T-helper 2 cell treated with Interferon-gamma antibody and Interleukin-4, amounts not matched to agents 5 μg/mL and 100 μg/mL, for 36 hours (primary cell): ENCODE results near the gene MZT2B.
"Not testable (repeated sequence)": the region's sequence is repeated elsewhere in the genome, so short reads cannot be mapped to it uniquely, and the experiment has no call there.

Experiments
- DNase-seq: peaks from one replicate; pipeline ENCODE4 v3.0.0; 2021; ENCODE audit warnings: low spot score
- H3K27ac Mint-ChIP-seq: one replicate; pipeline ENCODE4 v1.8.0; 2021; ENCODE audit warnings: mild to moderate bottlenecking, mixed read lengths
- H3K27me3 Mint-ChIP-seq: one replicate; pipeline ENCODE4 v1.8.0; 2021; ENCODE audit warnings: low read depth, mixed read lengths
- H3K36me3 Mint-ChIP-seq: one replicate; pipeline ENCODE4 v1.8.0; 2021; ENCODE audit warnings: low read depth, mixed read lengths
- H3K4me1 Mint-ChIP-seq: one replicate; pipeline ENCODE4 v1.8.0; 2021; ENCODE audit warnings: low read depth, mixed read lengths
- H3K4me3 Mint-ChIP-seq: one replicate; pipeline ENCODE4 v1.8.0; 2022; ENCODE audit warnings: mild to moderate bottlenecking, moderate library complexity, mixed read lengths
- H3K9me3 Mint-ChIP-seq: one replicate; pipeline ENCODE4 v1.8.0; 2021; ENCODE audit warnings: mixed read lengths

The MZT2B gene

GRCh38 chr2:130145006-130145414, 37.1 kb upstream of the MZT2B start, which contains the start of gene CCDC74B:
CCDC74B (minus strand) TSS chr2:130145112; CDS start chr2:130144996, 116 bp downstream.
- H3K9me3 Mint-ChIP-seq, H3K36me3 Mint-ChIP-seq, H3K4me1 Mint-ChIP-seq, H3K27ac Mint-ChIP-seq: not testable (repeated sequence)
- peaks cover 11% of the 10 kb centered on the region for H3K27me3 Mint-ChIP-seq
- peak within 1 kb of the TSS; percentile 79 for H3K4me3 Mint-ChIP-seq
- DNase-seq, result peak; percentile 61

GRCh38 chr2:130148515-130148914, 33.5 kb upstream of the MZT2B start:
- H3K27ac Mint-ChIP-seq, H3K27me3 Mint-ChIP-seq, H3K36me3 Mint-ChIP-seq, DNase-seq, H3K4me1 Mint-ChIP-seq, H3K4me3 Mint-ChIP-seq, H3K9me3 Mint-ChIP-seq: not testable (repeated sequence)

- peaks cover 3% of the 10 kb centered on the region for H3K27me3 Mint-ChIP-seq
- H3K9me3 Mint-ChIP-seq, result no peaks in the 10 kb centered on the region
- peaks cover 2% of the 10 kb centered on the region for H3K4me1 Mint-ChIP-seq
- no peak overlapping the region for H3K4me3 Mint-ChIP-seq
- H3K36me3 Mint-ChIP-seq, result peaks cover 1% of the 10 kb centered on the region
- no peak overlapping the region for H3K27ac Mint-ChIP-seq
- no peak for DNase-seq
These were observed 31.6 kb upstream of the MZT2B start for GRCh38 chr2:130150181-130151144.

GRCh38 chr2:130151145-130151512, 30.9 kb upstream of the MZT2B start:
- H3K9me3 Mint-ChIP-seq, H3K27me3 Mint-ChIP-seq, DNase-seq, H3K4me3 Mint-ChIP-seq, H3K36me3 Mint-ChIP-seq, H3K4me1 Mint-ChIP-seq, H3K27ac Mint-ChIP-seq: not testable (repeated sequence)

GRCh38 chr2:130152136-130152815, 29.8 kb upstream of the MZT2B start:
- H3K36me3 Mint-ChIP-seq, H3K4me3 Mint-ChIP-seq, DNase-seq, H3K4me1 Mint-ChIP-seq, H3K27me3 Mint-ChIP-seq, H3K27ac Mint-ChIP-seq, H3K9me3 Mint-ChIP-seq: not testable (repeated sequence)

GRCh38 chr2:130152816-130153595, 29.1 kb upstream of the MZT2B start:
- no peaks in the 10 kb centered on the region for H3K27me3 Mint-ChIP-seq
- H3K4me1 Mint-ChIP-seq, result peaks cover 2% of the 10 kb centered on the region
- no peak overlapping the region for H3K27ac Mint-ChIP-seq
- no peak overlapping the region for H3K4me3 Mint-ChIP-seq
- DNase-seq, result no peak
- H3K9me3 Mint-ChIP-seq, result no peaks in the 10 kb centered on the region
- peaks cover 1% of the 10 kb centered on the region for H3K36me3 Mint-ChIP-seq

GRCh38 chr2:130153721-130154422, 28.2 kb upstream of the MZT2B start:
- not testable (repeated sequence) for H3K4me3 Mint-ChIP-seq, H3K4me1 Mint-ChIP-seq, H3K27ac Mint-ChIP-seq, H3K27me3 Mint-ChIP-seq, DNase-seq, H3K36me3 Mint-ChIP-seq, H3K9me3 Mint-ChIP-seq

- not testable (repeated sequence) for H3K4me1 Mint-ChIP-seq, DNase-seq, H3K4me3 Mint-ChIP-seq, H3K27ac Mint-ChIP-seq, H3K27me3 Mint-ChIP-seq, H3K36me3 Mint-ChIP-seq, H3K9me3 Mint-ChIP-seq
These were observed 27.7 kb upstream of the MZT2B start for GRCh38 chr2:130154423-130154770.

- Mint-ChIP-seq H3K27ac (no peak overlapping the region), H3K27me3 (no peaks in the 10 kb centered on the region)
These were observed 27.0 kb upstream of the MZT2B start for GRCh38 chr2:130154773-130155765.

GRCh38 chr2:130155956-130156623, 26.0 kb upstream of the MZT2B start:
- not testable (repeated sequence) for H3K27ac Mint-ChIP-seq, H3K4me3 Mint-ChIP-seq, H3K9me3 Mint-ChIP-seq, DNase-seq, H3K36me3 Mint-ChIP-seq, H3K27me3 Mint-ChIP-seq, H3K4me1 Mint-ChIP-seq

More at GRCh38 chr2:130154773-130155765, 27.0 kb upstream of the MZT2B start:
- peaks cover 2% of the 10 kb centered on the region for H3K36me3 Mint-ChIP-seq
- H3K4me3 Mint-ChIP-seq, result no peak overlapping the region
- no peaks in the 10 kb centered on the region for H3K4me1 Mint-ChIP-seq
- DNase-seq, result no peak
- H3K9me3 Mint-ChIP-seq, result no peaks in the 10 kb centered on the region

GRCh38 chr2:130156624-130157004, 25.4 kb upstream of the MZT2B start:
- Mint-ChIP-seq H3K4me1 (no peaks in the 10 kb centered on the region), H3K9me3 (no peaks in the 10 kb centered on the region), H3K27me3 (no peaks in the 10 kb centered on the region), H3K27ac (no peak overlapping the region), H3K36me3 (peaks cover 6% of the 10 kb centered on the region), H3K4me3 (no peak overlapping the region)
- no peak for DNase-seq

GRCh38 chr2:130157354-130157753, 24.7 kb upstream of the MZT2B start:
- H3K27ac Mint-ChIP-seq, H3K4me3 Mint-ChIP-seq, DNase-seq, H3K27me3 Mint-ChIP-seq, H3K4me1 Mint-ChIP-seq, H3K9me3 Mint-ChIP-seq, H3K36me3 Mint-ChIP-seq: not testable (repeated sequence)
